ENCODE results near the gene DNAJC25.

Gene DNAJC25

GRCh38 chr9:111627260-111627963 is 3.7 kb upstream of the DNAJC25 start:
- no peak for DNase-seq (ENCODE audit: low read depth, low spot score)

DNA sequence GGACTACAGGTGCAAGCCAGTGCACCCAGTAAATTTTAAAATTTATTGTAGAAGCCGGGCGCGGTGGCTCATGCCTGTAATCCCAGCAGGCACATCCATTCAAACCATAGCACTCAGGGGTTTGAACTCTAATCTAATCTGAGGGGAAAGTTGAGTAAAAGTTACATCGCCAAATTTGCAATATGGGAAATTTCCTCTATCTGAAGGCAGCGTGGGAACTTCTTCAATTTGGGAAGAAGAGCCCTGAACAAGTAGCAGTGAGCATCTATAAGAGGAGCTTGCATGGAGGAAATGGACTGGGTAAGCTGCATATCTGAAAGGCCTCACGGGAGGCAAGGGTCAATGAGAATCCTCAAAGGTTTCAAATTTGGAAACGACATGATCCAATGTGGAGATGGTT is 2.7 kb upstream of the DNAJC25 start:
- DNase-seq (ENCODE audit: low read depth, low spot score): no peak

DNA sequence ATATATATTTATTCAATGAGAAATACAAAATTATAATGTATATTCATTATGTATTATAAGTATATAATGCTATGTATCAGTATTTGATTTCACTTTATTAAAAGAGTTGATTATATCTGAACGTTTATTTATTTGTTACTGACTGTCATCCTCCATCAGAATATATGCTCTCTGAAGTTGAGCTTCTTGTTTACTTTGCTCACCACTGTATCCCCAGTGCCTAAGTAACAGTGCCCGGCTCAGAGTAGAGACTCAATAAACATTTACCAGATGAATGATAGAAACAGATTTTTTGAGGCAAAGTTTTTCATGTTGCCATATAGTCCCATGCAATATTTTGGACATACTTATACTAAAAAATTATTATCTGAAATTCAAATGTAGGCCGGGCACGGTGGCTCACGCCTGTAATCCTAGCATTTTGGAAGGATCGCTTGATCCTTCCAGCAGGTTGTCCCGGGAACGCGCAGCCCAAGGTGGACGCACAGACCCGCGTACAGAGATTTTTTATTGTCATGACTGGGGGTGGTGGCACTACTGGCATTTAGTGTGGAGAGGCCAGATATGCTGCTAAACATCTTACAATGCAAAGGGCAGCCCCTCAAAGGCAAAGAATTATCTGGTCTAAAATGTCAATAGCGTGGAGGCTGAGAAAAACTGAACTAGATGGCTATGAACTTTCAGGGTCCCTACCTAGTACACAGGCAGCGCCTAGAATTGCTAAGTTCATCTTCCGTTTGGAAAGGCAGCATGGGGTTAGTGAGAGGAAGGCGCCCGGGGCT is 761 bp upstream of the DNAJC25 start:
- DNase-seq (ENCODE audit: low read depth, low spot score): no peak

DNA sequence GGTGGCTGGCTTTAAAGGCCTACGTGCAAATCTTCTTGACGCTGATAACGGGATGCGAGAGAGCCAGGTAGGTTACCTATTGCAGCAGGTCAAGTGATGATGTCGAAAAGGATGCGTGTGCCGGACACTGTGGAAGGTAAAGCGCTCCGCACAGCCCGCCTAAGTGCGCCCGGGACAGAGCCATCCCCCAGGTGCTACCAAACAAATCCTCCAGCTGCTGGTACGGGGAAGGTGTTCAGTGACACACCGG is 245 bp upstream of the DNAJC25 start:
- DNase-seq (ENCODE audit: low read depth, low spot score): no peak

DNA sequence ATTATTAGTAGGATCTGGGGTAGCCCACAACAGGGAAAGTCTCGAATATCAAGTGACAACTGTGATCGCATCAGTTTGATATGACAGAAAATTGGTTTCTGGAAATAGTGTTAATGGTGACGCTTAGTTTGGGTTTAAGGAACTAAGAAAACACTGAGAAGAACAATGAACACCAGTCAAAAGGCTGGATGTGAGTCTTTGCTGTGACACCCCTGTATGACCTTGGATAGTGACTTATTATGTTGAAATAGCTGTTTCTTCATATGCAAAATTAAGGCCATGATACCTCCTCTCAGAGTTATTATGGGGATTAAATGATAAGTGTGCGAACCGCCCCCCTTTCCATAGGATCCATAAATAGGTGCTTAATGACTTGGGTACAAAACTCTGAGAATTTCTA is 926 bp downstream of the DNAJC25 start:
- DNase-seq (ENCODE audit: low read depth, low spot score): no peak

GRCh38 chr9:111632695-111633388 is 1.7 kb downstream of the DNAJC25 start:
- DNase-seq (ENCODE audit: low read depth, low spot score): no peak

- no peak for DNase-seq (ENCODE audit: low read depth, low spot score)
Measured at GRCh38 chr9:111633389-111633736, 2.2 kb downstream of the DNAJC25 start.

DNA sequence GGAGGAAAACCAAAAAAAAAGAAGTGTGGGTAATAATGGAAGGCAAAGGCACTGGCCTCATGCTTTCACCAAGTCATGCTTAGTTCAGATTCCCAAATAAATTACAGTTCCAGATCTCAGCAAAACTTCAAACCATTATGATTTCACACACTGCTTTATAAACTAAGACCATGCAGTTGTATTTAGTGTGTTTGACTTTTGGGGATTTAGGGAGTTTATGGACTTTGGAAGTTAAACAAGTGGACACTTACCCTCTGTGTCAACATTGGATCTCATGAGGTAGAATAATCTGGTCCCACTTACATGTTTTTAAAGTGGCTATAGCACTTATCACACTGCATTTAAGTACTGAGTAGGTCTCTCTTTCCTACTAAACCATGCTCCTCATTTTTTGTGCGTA is 3.7 kb downstream of the DNAJC25 start:
- no peak for DNase-seq (ENCODE audit: low read depth, low spot score)

GRCh38 chr9:111637421-111637950 is 6.4 kb downstream of the DNAJC25 start:
- DNase-seq (ENCODE audit: low read depth, low spot score): no peak

DNA sequence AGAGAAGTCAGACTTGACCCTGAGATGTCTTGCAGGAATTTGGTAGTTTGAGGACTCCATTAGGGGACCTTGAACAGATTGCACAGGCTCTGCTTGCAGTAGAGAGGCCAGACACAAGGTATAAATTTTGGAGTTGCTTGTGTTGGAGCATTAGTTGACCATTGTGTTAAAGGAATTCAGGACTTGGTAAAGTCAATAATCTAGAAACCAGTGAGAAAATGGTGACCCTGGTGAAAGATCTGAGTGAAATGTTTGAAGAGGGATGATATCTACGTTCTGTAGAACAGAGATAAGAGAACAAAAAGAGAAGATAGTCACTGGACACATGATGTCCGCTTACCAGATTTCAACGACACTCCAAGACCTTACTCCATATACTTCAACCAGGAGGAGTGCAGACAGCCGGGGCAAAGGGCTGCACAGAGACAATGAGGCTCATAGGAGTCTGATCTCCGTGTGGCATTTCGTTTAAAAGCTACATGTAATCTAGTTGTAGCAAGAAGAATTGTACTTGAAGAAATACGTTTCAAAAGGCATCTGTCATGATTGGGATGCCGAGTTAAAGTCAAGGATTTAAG is 13.2 kb downstream of the DNAJC25 start:
- DNase-seq (ENCODE audit: low read depth, low spot score): no peak

DNA sequence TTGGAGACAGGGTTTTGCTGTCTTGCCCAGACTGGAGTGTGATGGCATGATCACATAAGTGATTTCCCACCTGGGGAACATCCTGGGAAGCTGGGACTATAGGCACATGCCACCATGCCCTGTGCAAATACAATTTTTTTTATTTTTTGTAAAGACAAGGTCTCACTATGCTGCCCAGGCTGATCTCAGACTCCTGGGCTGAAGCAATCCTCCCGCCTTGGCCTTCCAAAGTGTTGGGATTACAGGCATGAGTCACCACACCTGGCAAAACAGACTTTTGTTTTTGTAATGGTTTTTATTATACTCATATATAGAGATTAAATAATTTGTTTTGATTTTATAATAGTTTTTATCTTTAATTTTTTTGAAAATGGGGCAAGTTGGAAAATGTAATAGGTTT is 14.7 kb downstream of the DNAJC25 start:
- DNase-seq (ENCODE audit: low read depth, low spot score): no peak

DNA sequence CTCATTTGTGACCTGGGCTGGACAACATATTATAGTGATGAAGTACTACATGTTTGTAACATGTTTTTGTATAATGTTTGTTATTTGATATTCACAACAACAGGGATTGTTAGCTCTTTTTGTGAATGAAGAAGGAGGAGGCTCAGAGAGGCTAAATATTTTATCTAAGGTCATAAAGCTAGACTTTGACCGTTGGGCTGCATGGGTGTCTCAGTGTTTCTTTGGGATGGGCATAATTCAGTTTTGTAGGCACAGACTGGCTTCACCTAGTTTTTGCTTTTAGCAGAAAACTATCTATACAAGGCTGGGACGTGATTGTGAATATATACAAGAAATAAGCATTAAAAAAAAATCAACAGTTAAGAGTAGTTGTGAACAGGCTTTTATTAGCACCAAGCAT is 15.3 kb downstream of the DNAJC25 start:
- DNase-seq (ENCODE audit: low read depth, low spot score): no peak

DNA sequence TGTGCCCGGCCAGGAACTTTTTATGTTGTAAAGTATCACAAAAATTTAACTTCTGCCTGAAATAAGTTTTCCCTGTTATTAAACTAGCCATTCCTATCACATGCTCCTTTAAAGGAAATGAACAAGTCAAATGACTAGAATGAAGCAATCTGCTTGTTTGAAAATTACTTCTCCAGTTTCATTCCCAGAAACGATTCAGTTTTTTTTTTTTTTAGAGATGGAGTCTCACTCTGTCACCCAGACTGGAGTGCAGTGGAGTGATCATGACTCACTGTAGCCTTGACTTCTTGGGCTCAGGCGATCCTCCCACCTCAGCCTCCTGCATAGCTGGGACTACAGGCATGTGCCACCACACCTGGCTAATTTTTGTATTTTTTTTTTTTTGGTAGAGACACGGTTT is 16.9 kb downstream of the DNAJC25 start:
- DNase-seq (ENCODE audit: low read depth, low spot score): no peak

GRCh38 chr9:111649016-111649415 is 17.9 kb downstream of the DNAJC25 start:
- no peak for DNase-seq (ENCODE audit: low read depth, low spot score)

- no peak for DNase-seq (ENCODE audit: low read depth, low spot score)
Measured at GRCh38 chr9:111657051-111657450, 25.9 kb downstream of the DNAJC25 start.

DNA sequence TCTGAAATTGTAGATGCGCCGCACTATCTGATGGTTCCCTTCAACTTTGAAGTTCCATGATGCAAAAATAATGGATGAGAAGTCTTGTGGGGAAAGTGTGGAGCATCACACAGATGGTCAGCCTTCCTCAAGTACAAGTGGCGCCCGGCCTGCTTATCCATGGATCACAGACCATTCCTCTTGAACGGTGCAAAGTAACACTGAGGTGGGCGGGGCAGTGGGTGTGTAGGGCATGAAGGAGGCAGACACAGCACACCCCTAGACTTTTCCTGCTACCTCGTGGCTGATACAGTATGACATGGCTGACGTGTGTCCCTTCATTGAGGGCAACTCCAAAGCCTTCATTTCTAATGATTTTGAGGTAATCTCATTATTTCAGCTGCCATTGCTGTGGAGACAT is 27.8 kb downstream of the DNAJC25 start:
- no peak for DNase-seq (ENCODE audit: low read depth, low spot score)

DNA sequence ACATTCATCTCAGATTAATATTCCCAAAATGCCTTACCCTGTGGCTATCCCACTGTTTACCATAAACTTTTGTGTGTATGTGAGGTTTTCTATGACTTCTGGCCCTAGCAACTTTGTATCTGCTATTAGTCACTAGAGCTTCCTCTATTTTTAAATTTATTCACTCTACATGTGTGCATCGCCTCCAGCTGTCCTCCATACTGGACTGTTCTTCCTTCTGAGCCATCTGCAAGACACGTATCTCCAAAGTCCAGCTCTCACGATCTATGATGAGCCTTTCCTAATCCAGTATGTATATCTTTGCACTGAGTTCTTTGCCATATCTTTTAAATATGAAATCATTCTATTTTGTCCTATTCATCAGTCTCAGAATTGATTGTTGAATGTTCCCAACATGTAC is 28.6 kb downstream of the DNAJC25 start:
- DNase-seq (ENCODE audit: low read depth, low spot score): no peak

DNA sequence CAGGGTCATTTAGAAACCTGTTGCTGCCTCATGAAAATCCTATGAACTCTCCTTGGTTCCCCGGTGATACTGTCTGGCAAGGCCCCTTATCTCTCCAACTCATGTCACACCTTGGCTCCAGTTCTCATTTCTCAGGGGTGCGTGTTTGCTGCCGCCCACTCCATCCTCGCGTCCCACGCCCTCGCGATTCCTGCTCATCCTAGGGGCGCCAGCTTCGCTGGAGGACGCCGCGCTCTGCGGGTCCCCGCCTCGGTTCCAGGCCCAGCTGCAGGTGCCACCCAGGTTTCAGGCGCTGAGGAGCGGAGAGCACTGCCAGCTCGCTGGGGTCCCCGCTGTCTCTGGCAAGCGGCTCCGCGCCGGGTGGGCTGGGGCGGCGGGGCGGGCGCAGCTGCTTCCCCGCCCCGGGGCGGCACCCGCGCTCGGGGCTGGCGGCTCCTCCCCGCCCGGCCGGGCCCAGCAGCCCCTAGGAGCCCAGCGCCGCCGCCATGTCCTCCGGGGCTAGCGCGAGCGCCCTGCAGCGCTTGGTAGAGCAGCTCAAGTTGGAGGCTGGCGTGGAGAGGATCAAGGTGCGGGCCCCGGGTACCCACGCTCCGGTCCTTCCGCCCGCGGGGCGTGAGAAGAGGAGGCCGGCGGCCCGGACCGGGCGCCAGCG is 30.1 kb downstream of the DNAJC25 start, which contains the start of gene GNG10:
GNG10 (plus strand) TSS at position 456 of the 652 bp plus-strand sequence; CDS start at position 486, 30 bp downstream.
- DNase-seq (ENCODE audit: low read depth, low spot score): no peak

- no peak for DNase-seq (ENCODE audit: low read depth, low spot score)
Measured at GRCh38 chr9:111661802-111662521, 30.8 kb downstream of the DNAJC25 start.

DNA sequence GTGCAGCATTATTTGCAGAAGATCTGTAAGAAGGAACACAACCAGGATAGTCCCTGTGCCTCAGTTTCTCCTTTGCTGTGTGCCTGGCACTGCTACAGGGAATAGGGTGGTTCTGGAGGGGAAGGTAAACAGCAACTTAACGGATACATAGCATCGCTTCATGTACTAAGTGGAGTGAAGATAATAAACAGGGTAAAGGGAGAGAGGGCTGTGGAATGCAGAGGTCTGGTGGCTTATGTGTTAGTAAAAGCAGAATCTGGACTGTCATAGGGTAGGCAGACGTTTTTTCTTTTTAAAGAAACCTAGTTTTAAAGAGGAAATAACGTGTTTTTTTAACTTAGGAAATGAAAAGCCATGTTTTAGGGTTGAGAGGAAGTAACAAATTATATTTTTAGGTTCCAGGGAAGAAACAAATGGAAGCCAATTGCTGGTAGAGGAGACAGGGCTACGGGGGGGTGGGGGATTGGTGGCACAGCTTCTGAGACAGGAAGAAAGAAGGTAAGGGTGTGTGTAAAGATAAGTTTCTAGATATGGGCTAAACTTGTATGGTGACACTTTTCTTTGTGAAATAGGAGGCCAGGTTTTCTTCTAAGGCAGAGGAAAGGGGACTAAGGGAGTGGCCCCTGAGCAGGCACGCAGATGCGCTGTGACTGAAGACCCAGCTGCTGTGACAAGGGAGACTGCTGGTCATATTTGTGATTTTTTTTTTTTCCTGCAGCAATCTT is 31.6 kb downstream of the DNAJC25 start:
- DNase-seq (ENCODE audit: low read depth, low spot score): no peak

All from smooth muscle cell of the brain vasculature (primary cell).